PC-3 (cell line): ENCODE results near the gene KDM1A.

ENCODE experiments used
- CTCF ChIP-seq: fragments of 300-600 bp; sonication (generic); conservative IDR thresholded peaks from 2 replicates; pipeline ENCODE4 v1.5.1; 2017; ENCODE audit warnings: antibody characterized with exemption, low read depth, mild to moderate bottlenecking, low read length
- EZH2 ChIP-seq: fragments of 300-600 bp; sonication (generic); IDR thresholded peaks from one replicate; pipeline ENCODE4 v1.6.1; 2017; ENCODE audit warnings: antibody characterized with exemption, mild to moderate bottlenecking, low read length; ENCODE audit not compliant: unreplicated experiment

GRCh38 chr1:23116216-23116836, 97.1 kb downstream of the KDM1A start:
- TF ChIP-seq CTCF (no peak), EZH2 (no peak)
